ENCODE data around the gene MRNIP. TPM values are rescaled to one million over a fixed set of nuclear protein-coding genes. Genes with fewer than 3 reads are reported as not detected.

The MRNIP gene
- polyA plus RNA-seq, 1 experiment: 16.0 TPM

GRCh38 chr5:179893958-179894895, 35.6 kb upstream of the MRNIP start:
- H3K27ac ChIP-seq (ENCODE audit: low read depth, low read length): no peak overlapping the region
- no peak for DNase-seq (ENCODE audit: low read depth, low spot score)
- H3K9me3 ChIP-seq (ENCODE audit: control insufficient read depth, insufficient read depth, low read length): no peaks in the 10 kb centered on the region
- ChIA-PET POLR2A (no interaction called here), CTCF (no interaction called here)
- TF ChIP-seq CTCF (IDR thresholded peaks at IDR 0.05; ENCODE audit: low read depth, low read length): no peak
- no peaks in the 10 kb centered on the region for H3K27me3 ChIP-seq (ENCODE audit: control insufficient read depth, insufficient read depth, low read length)
- no peak overlapping the region for H3K4me3 ChIP-seq (ENCODE audit: low read depth, low read length)

GRCh38 chr5:179893076-179893957, 34.7 kb upstream of the MRNIP start:
- TF ChIP-seq CTCF (IDR thresholded peaks at IDR 0.05; ENCODE audit: low read depth, low read length): no peak
- CTCF ChIA-PET: no interaction called here
- no peak overlapping the region for H3K4me3 ChIP-seq (ENCODE audit: low read depth, low read length)
- no peak overlapping the region for H3K27ac ChIP-seq (ENCODE audit: low read depth, low read length)
- no peaks in the 10 kb centered on the region for H3K9me3 ChIP-seq (ENCODE audit: control insufficient read depth, insufficient read depth, low read length)
- H3K27me3 ChIP-seq (ENCODE audit: control insufficient read depth, insufficient read depth, low read length): no peaks in the 10 kb centered on the region
- POLR2A ChIA-PET: no interaction called here
- no peak for DNase-seq (ENCODE audit: low read depth, low spot score)

- TF ChIP-seq CTCF (IDR thresholded peaks at IDR 0.05; ENCODE audit: low read depth, low read length): no peak
- POLR2A ChIA-PET: no interaction called here
- no peak for DNase-seq (ENCODE audit: low read depth, low spot score)
- no peaks in the 10 kb centered on the region for H3K27me3 ChIP-seq (ENCODE audit: control insufficient read depth, insufficient read depth, low read length)
- CTCF ChIA-PET: no interaction called here
- no peaks in the 10 kb centered on the region; the same call in 1 of the 2 replicates for H3K9me3 ChIP-seq (ENCODE audit: control insufficient read depth, insufficient read depth, low read length)
- H3K27ac ChIP-seq (ENCODE audit: low read depth, low read length): no peak overlapping the region
- H3K4me3 ChIP-seq (ENCODE audit: low read depth, low read length): no peak overlapping the region
These were observed 33.6 kb upstream of the MRNIP start for GRCh38 chr5:179892255-179892654.

- DNase-seq (ENCODE audit: low read depth, low spot score): no peak
- H3K27ac ChIP-seq (ENCODE audit: low read depth, low read length): no peak overlapping the region
- CTCF ChIA-PET: no interaction called here
- TF ChIP-seq CTCF (IDR thresholded peaks at IDR 0.05; ENCODE audit: low read depth, low read length): no peak
- H3K27me3 ChIP-seq (ENCODE audit: control insufficient read depth, insufficient read depth, low read length): no peaks in the 10 kb centered on the region
- POLR2A ChIA-PET: interaction anchor here (0.9 kb wide), 1 partner anchor 17 kb away, joined by 4 read pairs; no protein-coding TSS in a partner anchor
- no peaks in the 10 kb centered on the region; the same call in 1 of the 2 replicates for H3K9me3 ChIP-seq (ENCODE audit: control insufficient read depth, insufficient read depth, low read length)
- H3K4me3 ChIP-seq (ENCODE audit: low read depth, low read length): no peak overlapping the region
These were observed 32.4 kb upstream of the MRNIP start for GRCh38 chr5:179890751-179891682.

Data from AG04450 (cell line).